Karpas-422 (cell line): ENCODE results near the gene HTR3B. TPM values are rescaled to one million over a fixed set of nuclear protein-coding genes. Genes with fewer than 3 reads are reported as not detected.
"Not testable (repeated sequence)": the region's sequence is repeated elsewhere in the genome, so short reads cannot be mapped to it uniquely, and the experiment has no call there.

Source experiments
- DNase-seq: peaks from one replicate; pipeline ENCODE4 v3.0.0-alpha.2; 2015
- H2AFZ ChIP-seq: fragments of 200-600 bp; sonication (generic); 2 replicates; pipeline ENCODE4 v1.6.1; 2014; ENCODE audit warnings: antibody characterized with exemption, low read length, mixed read lengths
- H3K27ac ChIP-seq: fragments of 200-600 bp; sonication (generic); 2 replicates; pipeline ENCODE4 v1.5.1; 2014; ENCODE audit warnings: mild to moderate bottlenecking, low read length, moderate library complexity
- H3K27me3 ChIP-seq: fragments of 200-600 bp; sonication (generic); 2 replicates; pipeline ENCODE4 v1.6.1; 2014; ENCODE audit warnings: low read length, mixed read lengths
- H3K36me3 ChIP-seq: fragments of 200-600 bp; sonication (generic); 2 replicates; pipeline ENCODE4 v1.6.1; 2014; ENCODE audit warnings: low read length, mixed read lengths; ENCODE audit not compliant: insufficient read depth
- H3K4me1 ChIP-seq: fragments of 200-600 bp; sonication (generic); 2 replicates; pipeline ENCODE4 v1.6.1; 2014; ENCODE audit warnings: mild to moderate bottlenecking, low read length, mixed read lengths
- H3K4me2 ChIP-seq: fragments of 200-600 bp; sonication (generic); 2 replicates; pipeline ENCODE4 v1.6.1; 2014; ENCODE audit warnings: low read length, low read depth, mild to moderate bottlenecking; ENCODE audit not compliant: poor library complexity, severe bottlenecking
- H3K4me3 ChIP-seq: fragments of 200-600 bp; sonication (generic); 2 replicates; pipeline ENCODE4 v1.5.1; 2014; ENCODE audit warnings: mild to moderate bottlenecking, antibody characterized with exemption, low read length, mixed read lengths
- H3K79me2 ChIP-seq: fragments of 200-600 bp; sonication (generic); 2 replicates; pipeline ENCODE4 v1.6.1; 2014; ENCODE audit warnings: mild to moderate bottlenecking, low read length, mixed read lengths
- H3K9ac ChIP-seq: fragments of 200-600 bp; sonication (generic); 2 replicates; pipeline ENCODE4 v1.6.0; 2014; ENCODE audit warnings: low read length
- H3K9me2 ChIP-seq: fragments of 200-600 bp; sonication (generic), shearing (Covaris generic); replicated peaks from 2 replicates; pipeline ENCODE4 v1.6.0; 2014; ENCODE audit warnings: mild to moderate bottlenecking, low read length, moderate library complexity; ENCODE audit not compliant: insufficient read depth
- H3K9me3 ChIP-seq: fragments of 300-700, 200-600 bp; sonication (generic); 2 replicates; pipeline ENCODE4 v1.6.1; 2014; ENCODE audit warnings: low read length, mixed read lengths
- H4K20me1 ChIP-seq: fragments of 200-600 bp; sonication (generic); 2 replicates; pipeline ENCODE4 v1.6.1; 2014; ENCODE audit warnings: mild to moderate bottlenecking, antibody characterized with exemption, low read length, low read depth; ENCODE audit not compliant: insufficient read depth
- total RNA-seq: library from RNA; depleted of rRNA; stranded (reverse); fragments of >200 nt; shearing (Covaris generic); gene quantifications from 2 replicates; pipeline ENCODE4 v1.2.3, GENCODE V29; 2014; ENCODE audit warnings: low replicate concordance

The HTR3B gene
- total RNA-seq, 1 experiment from 2014 or later, result 2.2 TPM

- no peaks in the 10 kb centered on the region for H3K9me2 ChIP-seq
- H3K79me2 ChIP-seq, result no peaks in the 10 kb centered on the region
- no peak overlapping the region for H3K9ac ChIP-seq
These were observed 33.3 kb downstream of the HTR3B start for GRCh38 chr11:113937918-113938317.

GRCh38 chr11:113942256-113942655, 37.7 kb downstream of the HTR3B start:
- no peaks in the 10 kb centered on the region for H3K9me3 ChIP-seq
- H3K9ac ChIP-seq, result no peak overlapping the region
- H3K4me3 ChIP-seq, result no peak overlapping the region
- H3K9me2 ChIP-seq, result no peaks in the 10 kb centered on the region
- H3K27ac ChIP-seq, result no peak overlapping the region
- no peaks in the 10 kb centered on the region for H3K27me3 ChIP-seq
- no peaks in the 10 kb centered on the region for H3K79me2 ChIP-seq
- H3K4me2 ChIP-seq, result no peak overlapping the region
- DNase-seq, result no peak
- H3K36me3 ChIP-seq, result no peaks in the 10 kb centered on the region
- no peak overlapping the region for H2AFZ ChIP-seq
- H4K20me1 ChIP-seq, result no peaks in the 10 kb centered on the region
- peaks cover 6% of the 10 kb centered on the region for H3K4me1 ChIP-seq

More at GRCh38 chr11:113937918-113938317, 33.3 kb downstream of the HTR3B start:
- DNase-seq, result no peak
- Histone ChIP-seq H3K4me1 (no peaks in the 10 kb centered on the region), H4K20me1 (no peaks in the 10 kb centered on the region), H3K36me3 (no peaks in the 10 kb centered on the region), H3K4me2 (no peak overlapping the region), H3K27ac (no peak overlapping the region), H2AFZ (no peak overlapping the region), H3K27me3 (no peaks in the 10 kb centered on the region), H3K9me3 (no peaks in the 10 kb centered on the region), H3K4me3 (no peak overlapping the region)

- not testable (repeated sequence) for H3K9me3 ChIP-seq, H4K20me1 ChIP-seq, H3K9me2 ChIP-seq, H3K4me3 ChIP-seq, H3K9ac ChIP-seq, H2AFZ ChIP-seq, H3K27me3 ChIP-seq, H3K4me2 ChIP-seq, H3K36me3 ChIP-seq, H3K79me2 ChIP-seq, DNase-seq, H3K27ac ChIP-seq
- H3K4me1 ChIP-seq, result peaks cover 18% of the 10 kb centered on the region
These were observed 41.6 kb downstream of the HTR3B start for GRCh38 chr11:113946162-113946561.

- Histone ChIP-seq H3K9ac (peak overlapping the region; percentile 54), H3K4me2 (peak overlapping the region; percentile 71), H2AFZ (peak overlapping the region; percentile 67; the same call in 1 of the 2 replicates), H3K27ac (peak overlapping the region; percentile 54), H4K20me1 (no peaks in the 10 kb centered on the region), H3K4me1 (peaks cover 18% of the 10 kb centered on the region), H3K9me2 (no peaks in the 10 kb centered on the region), H3K36me3 (no peaks in the 10 kb centered on the region), H3K9me3 (no peaks in the 10 kb centered on the region), H3K79me2 (no peaks in the 10 kb centered on the region), H3K4me3 (peak overlapping the region; percentile 49), H3K27me3 (no peaks in the 10 kb centered on the region)
- DNase-seq, result peak; percentile 69
These were observed 43.4 kb downstream of the HTR3B start for GRCh38 chr11:113947994-113948393.

GRCh38 chr11:113949891-113950290, 45.3 kb downstream of the HTR3B start:
- no peak overlapping the region for H3K9ac ChIP-seq
- H2AFZ ChIP-seq, result no peak overlapping the region
- H3K4me1 ChIP-seq, result peaks cover 18% of the 10 kb centered on the region
- H3K4me3 ChIP-seq, result no peak overlapping the region
- H3K36me3 ChIP-seq, result no peaks in the 10 kb centered on the region
- no peak for DNase-seq
- no peak overlapping the region for H3K4me2 ChIP-seq
- no peaks in the 10 kb centered on the region for H3K27me3 ChIP-seq
- no peaks in the 10 kb centered on the region for H3K79me2 ChIP-seq
- H4K20me1 ChIP-seq, result no peaks in the 10 kb centered on the region
- H3K9me3 ChIP-seq, result no peaks in the 10 kb centered on the region
- no peaks in the 10 kb centered on the region for H3K9me2 ChIP-seq
- no peak overlapping the region for H3K27ac ChIP-seq

- Histone ChIP-seq H3K4me3 (no peak overlapping the region), H3K9me3 (no peaks in the 10 kb centered on the region), H3K9ac (no peak overlapping the region), H3K79me2 (no peaks in the 10 kb centered on the region), H3K36me3 (no peaks in the 10 kb centered on the region), H4K20me1 (no peaks in the 10 kb centered on the region), H2AFZ (no peak overlapping the region), H3K4me1 (peaks cover 18% of the 10 kb centered on the region), H3K9me2 (no peaks in the 10 kb centered on the region), H3K27ac (no peak overlapping the region), H3K4me2 (no peak overlapping the region), H3K27me3 (no peaks in the 10 kb centered on the region)
- no peak for DNase-seq
These were observed 46.9 kb downstream of the HTR3B start for GRCh38 chr11:113951537-113951936.

- Histone ChIP-seq H3K9ac (no peak overlapping the region), H3K9me3 (no peaks in the 10 kb centered on the region), H4K20me1 (no peaks in the 10 kb centered on the region), H3K27me3 (no peaks in the 10 kb centered on the region), H3K27ac (no peak overlapping the region), H3K36me3 (no peaks in the 10 kb centered on the region), H3K4me3 (no peak overlapping the region), H3K4me1 (peaks cover 18% of the 10 kb centered on the region), H3K79me2 (no peaks in the 10 kb centered on the region), H3K4me2 (no peak overlapping the region), H3K9me2 (no peaks in the 10 kb centered on the region), H2AFZ (no peak overlapping the region)
- no peak for DNase-seq
These were observed 47.5 kb downstream of the HTR3B start for GRCh38 chr11:113952070-113952469.

GRCh38 chr11:113952588-113952987, 48.0 kb downstream of the HTR3B start:
- no peak overlapping the region for H2AFZ ChIP-seq
- no peaks in the 10 kb centered on the region for H3K79me2 ChIP-seq

GRCh38 chr11:113954235-113954634, 49.6 kb downstream of the HTR3B start:
- no peak for DNase-seq
- H3K27me3 ChIP-seq, result no peaks in the 10 kb centered on the region
- no peaks in the 10 kb centered on the region for H3K36me3 ChIP-seq
- no peak overlapping the region for H3K4me2 ChIP-seq
- no peaks in the 10 kb centered on the region for H4K20me1 ChIP-seq
- no peak overlapping the region for H3K9ac ChIP-seq
- H3K9me3 ChIP-seq, result no peaks in the 10 kb centered on the region
- H3K79me2 ChIP-seq, result no peaks in the 10 kb centered on the region
- H3K9me2 ChIP-seq, result no peaks in the 10 kb centered on the region
- peaks cover 16% of the 10 kb centered on the region for H3K4me1 ChIP-seq
- no peak overlapping the region for H3K4me3 ChIP-seq
- no peak overlapping the region for H3K27ac ChIP-seq
- H2AFZ ChIP-seq, result no peak overlapping the region

More at GRCh38 chr11:113952588-113952987, 48.0 kb downstream of the HTR3B start:
- Histone ChIP-seq H3K27ac (no peak overlapping the region), H3K27me3 (no peaks in the 10 kb centered on the region), H3K9me2 (no peaks in the 10 kb centered on the region), H3K4me3 (no peak overlapping the region), H3K4me2 (no peak overlapping the region), H3K9me3 (no peaks in the 10 kb centered on the region), H3K36me3 (no peaks in the 10 kb centered on the region), H3K4me1 (peaks cover 18% of the 10 kb centered on the region), H3K9ac (no peak overlapping the region), H4K20me1 (no peaks in the 10 kb centered on the region)
- no peak for DNase-seq
